ENCODE results near the gene SH2D4B.

Gene SH2D4B

GRCh38 chr10:80648106-80648505, 110.4 kb downstream of the SH2D4B start:
- no peak for DNase-seq

- no peak for DNase-seq
These were observed 111.5 kb downstream of the SH2D4B start for GRCh38 chr10:80649183-80649582.

- no peak for DNase-seq
These were observed 118.2 kb downstream of the SH2D4B start for GRCh38 chr10:80655898-80656297.

- DNase-seq: no peak
These were observed 120.4 kb downstream of the SH2D4B start for GRCh38 chr10:80658068-80658467.

- no peak for DNase-seq
These were observed 121.6 kb downstream of the SH2D4B start for GRCh38 chr10:80659289-80659688.

- no peak for DNase-seq
These were observed 122.6 kb downstream of the SH2D4B start for GRCh38 chr10:80660266-80660665.

- DNase-seq: no peak
These were observed 123.0 kb downstream of the SH2D4B start for GRCh38 chr10:80660736-80661135.

- no peak for DNase-seq
These were observed 123.8 kb downstream of the SH2D4B start for GRCh38 chr10:80661526-80661925.

GRCh38 chr10:80662429-80663261, 124.9 kb downstream of the SH2D4B start:
- peak; percentile 84 for DNase-seq

- peak; percentile 61 for DNase-seq
These were observed 126.5 kb downstream of the SH2D4B start for GRCh38 chr10:80664071-80664680.

GRCh38 chr10:80669485-80669884, 131.8 kb downstream of the SH2D4B start:
- no peak for DNase-seq

GRCh38 chr10:80670774-80671173, 133.1 kb downstream of the SH2D4B start:
- DNase-seq: no peak

- DNase-seq: no peak
These were observed 134.1 kb downstream of the SH2D4B start for GRCh38 chr10:80671847-80672246.

- no peak for DNase-seq
These were observed 134.9 kb downstream of the SH2D4B start for GRCh38 chr10:80672613-80673012.

GRCh38 chr10:80674809-80675208, 137.1 kb downstream of the SH2D4B start:
- no peak for DNase-seq

GRCh38 chr10:80681142-80681541, 143.4 kb downstream of the SH2D4B start:
- DNase-seq: no peak

- peak; percentile 3 for DNase-seq
These were observed 146.6 kb downstream of the SH2D4B start for GRCh38 chr10:80684259-80684658.

GRCh38 chr10:80685355-80685754, 147.7 kb downstream of the SH2D4B start:
- DNase-seq: no peak

GRCh38 chr10:80686734-80687475, 149.2 kb downstream of the SH2D4B start:
- DNase-seq: no peak

GRCh38 chr10:80687476-80687789, 149.7 kb downstream of the SH2D4B start:
- no peak for DNase-seq

- DNase-seq: no peak
These were observed 152.7 kb downstream of the SH2D4B start for GRCh38 chr10:80690434-80690833.

- DNase-seq: no peak
These were observed 153.7 kb downstream of the SH2D4B start for GRCh38 chr10:80691441-80691840.

GRCh38 chr10:80693565-80693964, 155.9 kb downstream of the SH2D4B start:
- DNase-seq: no peak

- DNase-seq: no peak
These were observed 157.2 kb downstream of the SH2D4B start for GRCh38 chr10:80694930-80695329.
